Suprapubic skin (tissue), 4 donors: ENCODE data around the gene CDHR5. TPM values are rescaled to one million over a fixed set of nuclear protein-coding genes. Genes with fewer than 3 reads are reported as not detected.

Source experiments
- DNase-seq, 2 donors: peaks; one replicate each; pipeline ENCODE4 v3.0.0-alpha.2; 2019; ENCODE audit warnings: low spot score in 2 of 2
- H3K27ac ChIP-seq: fragments of 200-600 bp; sonication (generic); one replicate; pipeline ENCODE4 v1.5.1; 2019
- H3K27me3 ChIP-seq: fragments of 200-600 bp; sonication (generic); one replicate; pipeline ENCODE4 v1.5.1; 2019
- H3K36me3 ChIP-seq: fragments of 200-600 bp; sonication (generic); one replicate; pipeline ENCODE4 v1.5.1; 2019
- H3K4me1 ChIP-seq: fragments of 200-600 bp; sonication (generic); one replicate; pipeline ENCODE4 v1.5.1; 2019
- H3K4me3 ChIP-seq: fragments of 200-600 bp; sonication (generic); one replicate; pipeline ENCODE4 v1.5.1; 2019; ENCODE audit warnings: mild to moderate bottlenecking
- H3K9me3 ChIP-seq: fragments of 200-600 bp; sonication (generic); one replicate; pipeline ENCODE4 v1.5.1; 2019
- CTCF ChIP-seq, 2 donors: fragments of 200-600 bp in 1 of 2; fragments of 450-650 bp in 1 of 2; sonication (generic) in 1 of 2; IDR thresholded peaks; one replicate each; pipeline ENCODE4 v1.5.1; 2016 to 2019; ENCODE audit warnings: antibody characterized with exemption in 2 of 2, mild to moderate bottlenecking in 1 of 2, moderate library complexity in 1 of 2
- EP300 ChIP-seq: sonication (generic); formaldehyde crosslinking; IDR thresholded peaks from one replicate; pipeline ENCODE4 v1.6.1; 2017; ENCODE audit warnings: antibody characterized with exemption
- POLR2A ChIP-seq, 2 donors: fragments of 450-650 bp; IDR thresholded peaks; one replicate each; pipeline ENCODE4 v1.6.1; 2017; ENCODE audit warnings: antibody characterized with exemption in 2 of 2, mild to moderate bottlenecking in 2 of 2, moderate library complexity in 2 of 2
- POLR2AphosphoS5 ChIP-seq, 3 donors: sonication (generic); formaldehyde crosslinking; IDR thresholded peaks; one replicate each; pipeline ENCODE4 v1.6.1; 2017; ENCODE audit warnings: antibody characterized with exemption in 3 of 3
- WGBS: methylation state at CpG from one replicate; pipeline ENCODE4 v1.1.5; 2018; 5-methylcytosine and 5-hydroxymethylcytosine counted together
- total RNA-seq, 4 donors: library from RNA; depleted of rRNA; stranded (reverse); fragments of >200 nt; gene quantifications; one replicate each; pipeline ENCODE4 v1.1.0, GENCODE V29; 2016

Gene CDHR5
- total RNA-seq, 4 donors from 2014 or later, result 0.53 to 1.1 TPM; not detected in 2

GRCh38 chr11:610146-610801 lies 14.5 kb downstream of the CDHR5 start:
- no peak overlapping the region for H3K4me3 ChIP-seq
- WGBS, result 96% methylated on average over 13 of the region's 18 CpGs
- no peak for DNase-seq
- H3K9me3 ChIP-seq, result no peaks in the 10 kb centered on the region
- H3K27ac ChIP-seq, result no peak overlapping the region
- TF ChIP-seq CTCF (IDR thresholded peaks at IDR 0.05) (no peak), POLR2AphosphoS5 (IDR thresholded peaks at IDR 0.05) (no peak), POLR2A (IDR thresholded peaks at IDR 0.05) (no peak), EP300 (no peak)
- H3K36me3 ChIP-seq, result peaks cover 81% of the 10 kb centered on the region
- H3K27me3 ChIP-seq, result no peaks in the 10 kb centered on the region
- peaks cover 58% of the 10 kb centered on the region for H3K4me1 ChIP-seq

- H3K9me3 ChIP-seq, result no peaks in the 10 kb centered on the region
- peak in 1 of 2 donors; percentile 64 for DNase-seq
- H3K4me3 ChIP-seq, result no peak overlapping the region
- no peak for TF ChIP-seq POLR2AphosphoS5 (IDR thresholded peaks at IDR 0.05)
- no peak for TF ChIP-seq CTCF (IDR thresholded peaks at IDR 0.05)
- TF ChIP-seq EP300, result no peak
- no peak for TF ChIP-seq POLR2A (IDR thresholded peaks at IDR 0.05)
- no peaks in the 10 kb centered on the region for H3K27me3 ChIP-seq
- no peak overlapping the region for H3K27ac ChIP-seq
- peaks cover 49% of the 10 kb centered on the region for H3K4me1 ChIP-seq
- H3K36me3 ChIP-seq, result peaks cover 90% of the 10 kb centered on the region
- WGBS, result 91% methylated on average over 8 of the region's 28 CpGs
Measured at GRCh38 chr11:609341-609811, 15.4 kb downstream of the CDHR5 start.

- TF ChIP-seq EP300 (no peak), POLR2AphosphoS5 (IDR thresholded peaks at IDR 0.05) (no peak), POLR2A (IDR thresholded peaks at IDR 0.05) (no peak), CTCF (IDR thresholded peaks at IDR 0.05) (no peak)
- H3K27me3 ChIP-seq, result no peaks in the 10 kb centered on the region
- no peak overlapping the region for H3K4me3 ChIP-seq
- H3K9me3 ChIP-seq, result no peaks in the 10 kb centered on the region
- no peak overlapping the region for H3K27ac ChIP-seq
- WGBS, result 95% methylated on average over 28 of the region's 28 CpGs
- peaks cover 43% of the 10 kb centered on the region for H3K4me1 ChIP-seq
- no peak for DNase-seq
- peaks cover 96% of the 10 kb centered on the region for H3K36me3 ChIP-seq
Measured at GRCh38 chr11:608791-609251, 15.9 kb downstream of the CDHR5 start.

- H3K36me3 ChIP-seq, result peaks cover 99% of the 10 kb centered on the region
Measured at GRCh38 chr11:607971-608659, 16.6 kb downstream of the CDHR5 start.

More at GRCh38 chr11:607971-608659, 16.6 kb downstream of the CDHR5 start:
- Histone ChIP-seq H3K9me3 (no peaks in the 10 kb centered on the region), H3K27me3 (no peaks in the 10 kb centered on the region), H3K4me1 (peaks cover 36% of the 10 kb centered on the region), H3K4me3 (no peak overlapping the region), H3K27ac (no peak overlapping the region)
- peak in 1 of 2 donors; percentile 62 for DNase-seq
- TF ChIP-seq EP300 (no peak), POLR2A (IDR thresholded peaks at IDR 0.05) (no peak), CTCF (IDR thresholded peaks at IDR 0.05) (no peak), POLR2AphosphoS5 (IDR thresholded peaks at IDR 0.05) (no peak)
- WGBS, result 95% methylated on average over 36 of the region's 45 CpGs
